SIG-M5 treated with dmso at 0.1 percent for 504 hours (cell line): ENCODE data around the gene TICAM2.

Source experiments
- DNase-seq: peaks from one replicate; lab custom pipeline; 2025; ENCODE audit not compliant: unreplicated experiment; lab: John Stamatoyannopoulos, UW

Gene TICAM2

DNA sequence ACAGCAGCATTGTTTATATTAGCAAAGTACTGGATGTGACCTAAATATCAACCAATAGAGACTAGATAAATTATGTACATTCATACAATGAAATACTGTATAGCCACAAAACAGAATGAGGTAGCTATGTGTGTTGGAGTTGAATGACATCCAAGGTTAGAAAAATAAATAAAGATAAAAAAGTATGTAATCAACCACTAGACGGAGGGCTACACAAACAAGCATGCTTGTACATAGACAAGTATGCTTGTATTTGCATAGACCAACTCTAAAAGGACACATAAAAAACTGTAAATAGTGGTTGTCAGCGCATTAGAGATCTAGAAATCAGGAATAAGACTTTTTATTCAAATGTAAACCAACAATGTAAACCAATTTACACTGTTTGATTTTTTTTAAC lies 60.7 kb downstream of the TICAM2 start:
- DNase-seq, result no peak

DNA sequence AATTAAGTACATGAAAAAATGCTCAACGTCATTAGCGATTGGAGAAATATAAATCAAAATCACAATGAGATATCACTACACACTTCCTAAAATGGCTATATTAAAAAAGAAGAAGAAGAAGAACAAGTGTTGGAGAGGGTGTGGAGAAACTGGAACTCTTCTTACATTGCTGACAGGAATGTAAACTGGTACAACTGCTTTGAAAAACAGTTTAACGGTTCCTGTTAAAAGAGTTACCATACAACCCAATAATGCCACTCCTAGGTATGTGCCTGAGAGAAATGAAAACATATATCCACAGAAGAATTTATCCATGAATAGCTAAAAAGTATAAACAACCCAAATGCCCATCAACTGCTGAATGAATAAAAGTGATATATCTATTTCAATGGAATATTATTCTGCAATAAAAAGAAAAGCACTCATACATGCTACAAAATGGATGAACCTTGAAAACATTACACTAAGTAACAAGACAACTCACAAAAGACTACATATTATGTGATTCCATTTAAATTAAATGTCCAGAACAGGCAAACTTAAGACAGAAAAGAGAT lies 66.7 kb downstream of the TICAM2 start:
- no peak for DNase-seq

DNA sequence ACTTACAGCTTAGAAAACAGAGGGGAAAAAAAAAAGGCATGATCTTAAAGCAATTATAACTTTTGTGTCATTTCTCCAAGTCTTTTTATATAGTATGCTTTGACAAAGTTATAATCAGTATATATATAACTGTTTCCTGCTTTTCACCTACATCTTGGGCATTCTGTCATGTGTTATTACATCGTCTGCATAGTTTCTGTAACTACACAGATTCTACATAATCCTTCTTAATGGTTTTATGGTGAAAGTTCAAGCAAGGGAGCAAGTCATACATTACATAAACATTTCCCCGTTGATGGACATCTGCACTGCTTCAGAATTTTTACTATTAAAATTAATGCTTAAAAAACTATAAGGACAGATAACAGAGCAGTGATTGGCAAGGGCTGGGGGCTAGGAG lies 69.8 kb downstream of the TICAM2 start:
- no peak for DNase-seq

GRCh38 chr5:115531787-115532367 lies 70.4 kb downstream of the TICAM2 start:
- no peak for DNase-seq

DNA sequence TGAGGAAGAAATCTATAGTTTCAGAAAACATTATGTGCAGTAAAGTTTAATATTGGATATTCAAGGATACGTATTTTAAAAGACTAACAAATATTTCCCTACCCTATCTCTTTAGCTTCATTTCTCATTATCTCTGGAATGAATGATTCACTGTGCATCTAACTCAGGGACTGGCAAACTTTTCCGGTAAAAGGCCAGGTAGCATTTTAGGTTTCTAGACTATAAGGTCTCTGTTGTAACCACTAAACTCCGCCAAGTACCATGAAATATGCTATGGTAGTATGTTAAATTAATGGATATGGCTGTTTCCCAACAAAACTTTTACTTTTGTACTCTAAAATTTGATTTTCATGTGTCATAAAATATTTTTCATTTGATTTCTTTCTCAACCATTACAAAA lies 70.9 kb downstream of the TICAM2 start:
- DNase-seq, result no peak

DNA sequence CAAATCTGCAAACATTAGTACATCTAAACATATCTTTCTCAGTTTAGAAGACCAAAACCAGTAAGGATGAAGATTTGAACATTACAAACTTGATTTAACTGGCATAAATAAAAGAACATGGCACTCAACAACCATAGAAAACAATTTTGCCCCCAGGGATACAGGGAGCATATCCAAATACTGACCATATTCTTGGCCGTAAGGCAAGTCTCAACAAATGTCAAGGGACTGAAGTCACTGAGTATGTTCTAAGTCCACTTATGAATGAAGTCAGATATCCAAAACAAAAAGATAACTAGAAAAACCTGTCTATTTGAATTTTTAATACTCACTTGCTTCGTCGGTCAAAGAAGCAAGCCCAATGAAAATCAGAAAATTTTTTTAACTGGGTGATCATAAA lies 71.9 kb downstream of the TICAM2 start:
- no peak for DNase-seq
